ENCODE measurements around the gene ABCC11.

GRCh38 chr16:48256579-48257177, 9.3 kb upstream of the ABCC11 start:
- TF ChIP-seq, protein P1, sequence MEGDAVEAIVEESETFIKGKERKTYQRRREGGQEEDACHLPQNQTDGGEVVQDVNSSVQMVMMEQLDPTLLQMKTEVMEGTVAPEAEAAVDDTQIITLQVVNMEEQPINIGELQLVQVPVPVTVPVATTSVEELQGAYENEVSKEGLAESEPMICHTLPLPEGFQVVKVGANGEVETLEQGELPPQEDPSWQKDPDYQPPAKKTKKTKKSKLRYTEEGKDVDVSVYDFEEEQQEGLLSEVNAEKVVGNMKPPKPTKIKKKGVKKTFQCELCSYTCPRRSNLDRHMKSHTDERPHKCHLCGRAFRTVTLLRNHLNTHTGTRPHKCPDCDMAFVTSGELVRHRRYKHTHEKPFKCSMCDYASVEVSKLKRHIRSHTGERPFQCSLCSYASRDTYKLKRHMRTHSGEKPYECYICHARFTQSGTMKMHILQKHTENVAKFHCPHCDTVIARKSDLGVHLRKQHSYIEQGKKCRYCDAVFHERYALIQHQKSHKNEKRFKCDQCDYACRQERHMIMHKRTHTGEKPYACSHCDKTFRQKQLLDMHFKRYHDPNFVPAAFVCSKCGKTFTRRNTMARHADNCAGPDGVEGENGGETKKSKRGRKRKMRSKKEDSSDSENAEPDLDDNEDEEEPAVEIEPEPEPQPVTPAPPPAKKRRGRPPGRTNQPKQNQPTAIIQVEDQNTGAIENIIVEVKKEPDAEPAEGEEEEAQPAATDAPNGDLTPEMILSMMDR (IDR thresholded peaks at IDR 0.05 in 8 of 11, conservative IDR thresholded peaks at IDR 0.05 in 3 of 11), result no peak
- no peak for TF ChIP-seq POLR2AphosphoS5 (IDR thresholded peaks at IDR 0.05)
- TF ChIP-seq POLR2A (IDR thresholded peaks at IDR 0.05), result no peak

All from spleen (tissue), 7 donors.